Liver (tissue), 3 donors: ENCODE measurements around the gene SPATA17.

Experiments used
- GABPA ChIP-seq, 2 donors: IDR thresholded peaks in 1 of 2; conservative IDR thresholded peaks in 1 of 2; 2 replicates each; pipeline ENCODE4 v1.6.1; 2016; ENCODE audit warnings: antibody characterized with exemption in 2 of 2, mild to moderate bottlenecking in 1 of 2, moderate library complexity in 1 of 2
- HNF4G ChIP-seq: IDR thresholded peaks from 2 replicates; pipeline ENCODE4 v1.6.1; 2016; ENCODE audit warnings: antibody characterized with exemption
- SP1 ChIP-seq: IDR thresholded peaks from 2 replicates; pipeline ENCODE4 v1.6.1; 2018; ENCODE audit warnings: antibody characterized with exemption, mild to moderate bottlenecking
- TF ChIP-seq, protein P1 (sequence below): fragments of 150-350 bp; IDR thresholded peaks from 2 replicates; pipeline ENCODE4 v1.5.1; 2017; ENCODE audit warnings: improper control_type of control experiment, low read depth, low read length; ENCODE audit not compliant: missing input control
- TF ChIP-seq, protein P2 (sequence below): IDR thresholded peaks from 2 replicates; pipeline ENCODE4 v1.6.1; 2016; ENCODE audit warnings: antibody characterized with exemption
- TF ChIP-seq, protein P3 (sequence below): IDR thresholded peaks from 2 replicates; pipeline ENCODE4 v1.6.1; 2016; ENCODE audit warnings: antibody characterized with exemption
- donor health status: healthy.
- donor health status: healthy.

DNA sequence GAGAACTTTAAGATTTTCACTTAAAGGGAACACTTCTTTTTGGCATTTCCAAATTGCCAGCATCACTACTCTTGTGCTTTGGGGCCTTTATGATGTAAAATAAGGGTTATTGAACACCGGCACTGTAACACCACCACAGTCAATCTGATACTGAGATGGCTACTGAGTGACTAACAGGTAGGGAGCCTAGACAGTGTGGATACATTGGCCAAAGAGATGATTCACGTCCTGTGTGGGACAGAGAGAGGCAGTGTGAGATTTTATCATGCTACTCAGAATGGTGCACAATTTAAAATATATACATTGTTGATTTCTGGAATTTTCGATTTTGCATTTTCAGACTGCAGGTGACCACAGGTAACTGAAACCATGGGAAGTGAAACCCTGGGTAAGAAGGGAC, 261.6 kb downstream of the SPATA17 start:
- TF ChIP-seq, protein P1, sequence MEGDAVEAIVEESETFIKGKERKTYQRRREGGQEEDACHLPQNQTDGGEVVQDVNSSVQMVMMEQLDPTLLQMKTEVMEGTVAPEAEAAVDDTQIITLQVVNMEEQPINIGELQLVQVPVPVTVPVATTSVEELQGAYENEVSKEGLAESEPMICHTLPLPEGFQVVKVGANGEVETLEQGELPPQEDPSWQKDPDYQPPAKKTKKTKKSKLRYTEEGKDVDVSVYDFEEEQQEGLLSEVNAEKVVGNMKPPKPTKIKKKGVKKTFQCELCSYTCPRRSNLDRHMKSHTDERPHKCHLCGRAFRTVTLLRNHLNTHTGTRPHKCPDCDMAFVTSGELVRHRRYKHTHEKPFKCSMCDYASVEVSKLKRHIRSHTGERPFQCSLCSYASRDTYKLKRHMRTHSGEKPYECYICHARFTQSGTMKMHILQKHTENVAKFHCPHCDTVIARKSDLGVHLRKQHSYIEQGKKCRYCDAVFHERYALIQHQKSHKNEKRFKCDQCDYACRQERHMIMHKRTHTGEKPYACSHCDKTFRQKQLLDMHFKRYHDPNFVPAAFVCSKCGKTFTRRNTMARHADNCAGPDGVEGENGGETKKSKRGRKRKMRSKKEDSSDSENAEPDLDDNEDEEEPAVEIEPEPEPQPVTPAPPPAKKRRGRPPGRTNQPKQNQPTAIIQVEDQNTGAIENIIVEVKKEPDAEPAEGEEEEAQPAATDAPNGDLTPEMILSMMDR: no peak
- no peak for TF ChIP-seq HNF4G
- TF ChIP-seq GABPA (IDR thresholded peaks at IDR 0.05 in 1 of 2, conservative IDR thresholded peaks at IDR 0.05 in 1 of 2): no peak
- TF ChIP-seq, protein P2, sequence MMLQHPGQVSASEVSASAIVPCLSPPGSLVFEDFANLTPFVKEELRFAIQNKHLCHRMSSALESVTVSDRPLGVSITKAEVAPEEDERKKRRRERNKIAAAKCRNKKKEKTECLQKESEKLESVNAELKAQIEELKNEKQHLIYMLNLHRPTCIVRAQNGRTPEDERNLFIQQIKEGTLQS: no peak
- TF ChIP-seq SP1: no peak
- TF ChIP-seq, protein P3, sequence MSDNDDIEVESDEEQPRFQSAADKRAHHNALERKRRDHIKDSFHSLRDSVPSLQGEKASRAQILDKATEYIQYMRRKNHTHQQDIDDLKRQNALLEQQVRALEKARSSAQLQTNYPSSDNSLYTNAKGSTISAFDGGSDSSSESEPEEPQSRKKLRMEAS: no peak
